PFSK-1 (cell line): ENCODE data around the gene HMX1.

Experiments used
- FOXP2 ChIP-seq: optimal IDR thresholded peaks from 2 replicates; pipeline ENCODE3; 2011; ENCODE audit warnings: borderline replicate concordance, control low read depth, inconsistent platforms; ENCODE audit not compliant: insufficient read depth; ENCODE audit errors: extremely low read length, extremely low read depth
- POLR2AphosphoS5 ChIP-seq: IDR thresholded peaks from 2 replicates; pipeline ENCODE4 v1.6.1; 2012; ENCODE audit warnings: low read depth, mild to moderate bottlenecking, control low read depth, low read length, moderate library complexity
- SIN3A ChIP-seq: IDR thresholded peaks from 2 replicates; pipeline ENCODE4 v1.6.1; 2012; ENCODE audit warnings: mild to moderate bottlenecking, low read length, moderate library complexity, borderline replicate concordance; ENCODE audit not compliant: insufficient read depth
- TAF1 ChIP-seq: IDR thresholded peaks from 2 replicates; pipeline ENCODE4 v1.6.1; 2012; ENCODE audit warnings: low read length, control low read depth, borderline replicate concordance; ENCODE audit not compliant: insufficient read depth
- TF ChIP-seq, protein P1 (sequence below), 2 experiments: IDR thresholded peaks; 2 replicates each; pipeline versions ENCODE4 v1.6.1 to v1.8.0; 2011 to 2012; ENCODE audit warnings: low read depth in 2 of 2, low read length in 2 of 2, control low read depth in 1 of 2, inconsistent platforms in 1 of 2, mild to moderate bottlenecking in 1 of 2, moderate library complexity in 1 of 2; ENCODE audit not compliant: insufficient read depth in 1 of 2

DNA sequence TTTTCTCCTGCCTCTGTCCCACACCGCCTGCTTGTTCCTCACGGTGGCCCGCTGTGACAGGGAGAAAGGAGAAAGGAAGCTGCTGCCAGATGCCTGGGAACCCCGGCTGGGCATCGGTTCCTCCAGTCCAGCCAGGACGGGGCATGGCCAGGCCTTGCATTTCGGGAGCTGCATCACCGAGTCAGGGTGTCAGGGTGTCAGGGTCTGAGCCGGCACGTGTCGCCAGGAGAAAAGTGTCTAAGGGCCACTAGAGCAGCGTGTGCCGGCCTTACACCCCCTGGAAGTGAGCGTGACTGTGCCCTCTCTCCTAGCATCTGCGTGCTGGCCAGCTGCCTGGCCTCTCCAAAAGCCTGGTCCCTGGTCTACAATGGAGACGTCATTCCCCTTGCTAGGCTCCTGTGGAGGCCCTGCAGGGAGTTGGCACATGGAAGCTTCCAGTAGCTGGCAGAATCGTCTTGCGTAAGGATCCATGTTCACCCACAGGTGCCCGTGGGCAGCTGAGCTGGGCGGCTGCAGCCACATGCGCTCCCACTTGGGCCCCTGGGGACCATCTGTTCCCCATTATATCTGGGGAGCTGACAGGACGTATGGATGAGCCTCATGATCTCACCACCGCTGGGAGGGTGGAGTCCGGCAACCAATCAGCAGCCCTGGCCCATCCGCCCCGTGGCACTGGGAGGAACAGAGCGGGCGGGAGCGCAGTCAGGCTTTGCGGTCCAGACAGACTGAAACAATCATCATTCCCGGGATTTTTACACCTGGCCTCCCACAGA lies 39.9 kb upstream of the HMX1 start:
- TF ChIP-seq, protein P1, sequence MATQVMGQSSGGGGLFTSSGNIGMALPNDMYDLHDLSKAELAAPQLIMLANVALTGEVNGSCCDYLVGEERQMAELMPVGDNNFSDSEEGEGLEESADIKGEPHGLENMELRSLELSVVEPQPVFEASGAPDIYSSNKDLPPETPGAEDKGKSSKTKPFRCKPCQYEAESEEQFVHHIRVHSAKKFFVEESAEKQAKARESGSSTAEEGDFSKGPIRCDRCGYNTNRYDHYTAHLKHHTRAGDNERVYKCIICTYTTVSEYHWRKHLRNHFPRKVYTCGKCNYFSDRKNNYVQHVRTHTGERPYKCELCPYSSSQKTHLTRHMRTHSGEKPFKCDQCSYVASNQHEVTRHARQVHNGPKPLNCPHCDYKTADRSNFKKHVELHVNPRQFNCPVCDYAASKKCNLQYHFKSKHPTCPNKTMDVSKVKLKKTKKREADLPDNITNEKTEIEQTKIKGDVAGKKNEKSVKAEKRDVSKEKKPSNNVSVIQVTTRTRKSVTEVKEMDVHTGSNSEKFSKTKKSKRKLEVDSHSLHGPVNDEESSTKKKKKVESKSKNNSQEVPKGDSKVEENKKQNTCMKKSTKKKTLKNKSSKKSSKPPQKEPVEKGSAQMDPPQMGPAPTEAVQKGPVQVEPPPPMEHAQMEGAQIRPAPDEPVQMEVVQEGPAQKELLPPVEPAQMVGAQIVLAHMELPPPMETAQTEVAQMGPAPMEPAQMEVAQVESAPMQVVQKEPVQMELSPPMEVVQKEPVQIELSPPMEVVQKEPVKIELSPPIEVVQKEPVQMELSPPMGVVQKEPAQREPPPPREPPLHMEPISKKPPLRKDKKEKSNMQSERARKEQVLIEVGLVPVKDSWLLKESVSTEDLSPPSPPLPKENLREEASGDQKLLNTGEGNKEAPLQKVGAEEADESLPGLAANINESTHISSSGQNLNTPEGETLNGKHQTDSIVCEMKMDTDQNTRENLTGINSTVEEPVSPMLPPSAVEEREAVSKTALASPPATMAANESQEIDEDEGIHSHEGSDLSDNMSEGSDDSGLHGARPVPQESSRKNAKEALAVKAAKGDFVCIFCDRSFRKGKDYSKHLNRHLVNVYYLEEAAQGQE (IDR thresholded peaks at IDR 0.05; ENCODE audit: insufficient read depth in 1 of 2, low read depth in 2 of 2, low read length in 2 of 2): no peak
- TF ChIP-seq POLR2AphosphoS5 (no peak), TAF1 (no peak), SIN3A (no peak), FOXP2 (no peak)
